GM12891 (cell line): ENCODE measurements around the gene IRF4.

Experiments
- POLR2A ChIP-seq: IDR thresholded peaks from 2 replicates; pipeline ENCODE4 v1.6.1; 2011; ENCODE audit warnings: low read depth, low read length, control low read depth
- POLR2AphosphoS5 ChIP-seq: IDR thresholded peaks from 2 replicates; pipeline ENCODE4 v1.6.1; 2011; ENCODE audit warnings: low read depth, low read length, control low read depth

DNA sequence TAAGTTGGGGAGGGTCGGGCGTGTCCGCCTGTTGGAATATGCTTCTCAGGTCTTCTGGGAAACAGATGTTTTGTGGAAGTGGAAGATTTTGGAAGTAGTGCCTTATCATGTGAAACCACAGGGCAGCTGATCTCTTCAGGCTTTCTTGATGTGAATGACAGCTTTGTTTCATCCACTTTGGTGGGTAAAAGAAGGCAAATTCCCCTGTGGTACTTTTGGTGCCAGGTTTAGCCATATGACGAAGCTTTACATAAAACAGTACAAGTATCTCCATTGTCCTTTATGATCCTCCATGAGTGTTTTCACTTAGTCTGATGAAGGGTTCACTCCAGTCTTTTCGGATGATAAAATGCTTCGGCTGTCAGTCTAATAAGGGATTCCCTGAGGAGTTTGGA is 4.6 kb downstream of the IRF4 start:
- TF ChIP-seq POLR2A, result 0 out of 2 replicates have a peak, but pooled peaks have one; percentile 39
- peak; percentile 44; the same call in 1 of the 2 replicates for TF ChIP-seq POLR2AphosphoS5
